H1 (cell line): ENCODE data around the gene CGRRF1. TPM values are rescaled to one million over a fixed set of nuclear protein-coding genes. Genes with fewer than 3 reads are reported as not detected.

Source experiments
- BACH1 ChIP-seq: IDR thresholded peaks from 2 replicates; pipeline ENCODE4 v1.6.1; 2012; ENCODE audit warnings: low read length, improper control_type of control experiment
- BCL11A ChIP-seq, 2 experiments: IDR thresholded peaks; one replicate each; pipeline ENCODE4 v1.6.1; 2011; ENCODE audit warnings: low read depth in 2 of 2, low read length in 2 of 2, mild to moderate bottlenecking in 2 of 2
- BRCA1 ChIP-seq: IDR thresholded peaks from 2 replicates; pipeline ENCODE4 v1.6.1; 2012; ENCODE audit warnings: low read depth, low read length, improper control_type of control experiment
- CHD2 ChIP-seq: IDR thresholded peaks from 2 replicates; pipeline ENCODE4 v1.6.1; 2012; ENCODE audit warnings: low read length, improper control_type of control experiment
- EP300 ChIP-seq, 2 experiments: IDR thresholded peaks; 1 replicate in 1 of 2; 2 replicates in 1 of 2; pipeline ENCODE4 v1.6.1; 2011 to 2012; ENCODE audit warnings: low read depth in 2 of 2, low read length in 2 of 2, mild to moderate bottlenecking in 2 of 2, borderline replicate concordance in 1 of 2, inconsistent platforms in 1 of 2, moderate library complexity in 1 of 2
- RAD21 ChIP-seq, 2 experiments: IDR thresholded peaks in 1 of 2; conservative IDR thresholded peaks in 1 of 2; 2 replicates each; pipeline ENCODE4 v1.6.1; 2011; ENCODE audit warnings: low read depth in 2 of 2, low read length in 2 of 2, improper control_type of control experiment in 1 of 2, inconsistent platforms in 1 of 2, mild to moderate bottlenecking in 1 of 2, moderate library complexity in 1 of 2
- TCF12 ChIP-seq: IDR thresholded peaks from 2 replicates; pipeline ENCODE4 v1.6.1; 2011; ENCODE audit warnings: low read depth, mild to moderate bottlenecking, low read length
- polyA plus RNA-seq, 7 experiments: library from polyadenylated mRNA; depleted of rRNA in 3 of 7; stranded (reverse) in 5 of 7; unstranded in 2 of 7; fragments of >200 nt in 5 of 7; fragments of 200-250 nt in 2 of 7; gene quantifications; 1 replicate in 5 of 7; 2 replicates in 1 of 7; 4 replicates in 1 of 7; pipeline versions ENCODE4 v1.2.1 to v1.2.3, GENCODE V29; 2011 to 2013; ENCODE audit warnings: missing spikeins in 2 of 7, mixed read lengths in 2 of 7
- total RNA-seq: library from RNA; stranded (reverse); fragmentation: NEBNext Ultra II Directional; extraction: Animal tissue kit (Norgen Biotek cat#: 25700); gene quantifications from 2 replicates; pipeline ENCODE4 v1.2.1, GENCODE V29; 2021

CGRRF1 gene
- total and polyA plus RNA-seq, 2 of the 8 experiments (the other 6 are each of a cell fraction or from before 2014, with no cell fraction given), result 7.4 to 20.2 TPM

GRCh38 chr14:54554401-54554800 lies 44.7 kb downstream of the CGRRF1 start (continued):
- no peak for TF ChIP-seq CHD2
- TF ChIP-seq EP300 (IDR thresholded peaks at IDR 0.05; ENCODE audit: borderline replicate concordance in 1 of 2, low read depth in 2 of 2, low read length in 2 of 2), result no peak
- no peak for TF ChIP-seq TCF12
- no peak for TF ChIP-seq BRCA1
- no peak for TF ChIP-seq RAD21 (IDR thresholded peaks at IDR 0.05 in 1 of 2, conservative IDR thresholded peaks at IDR 0.05 in 1 of 2; ENCODE audit: low read depth in 2 of 2, low read length in 2 of 2)
- no peak for TF ChIP-seq BCL11A (IDR thresholded peaks at IDR 0.05; ENCODE audit: low read depth in 2 of 2, low read length in 2 of 2)
- TF ChIP-seq BACH1, result no peak
